Stimulated activated CD8-positive, alpha-beta memory T cell treated with anti-CD3 and anti-CD28 coated beads, Interleukin-15, amount 100 ng/mL, for 48 hours (primary cell): Measurements from ENCODE around the gene MPRIP.
"Not testable (repeated sequence)": the region's sequence is repeated elsewhere in the genome, so short reads cannot be mapped to it uniquely, and the experiment has no call there.

Experiments used
- DNase-seq, 2 donors: peaks; one replicate each; pipeline ENCODE4 v3.0.0-alpha.2; 2020; ENCODE audit warnings: low read depth in 2 of 2

Gene MPRIP, protein sequence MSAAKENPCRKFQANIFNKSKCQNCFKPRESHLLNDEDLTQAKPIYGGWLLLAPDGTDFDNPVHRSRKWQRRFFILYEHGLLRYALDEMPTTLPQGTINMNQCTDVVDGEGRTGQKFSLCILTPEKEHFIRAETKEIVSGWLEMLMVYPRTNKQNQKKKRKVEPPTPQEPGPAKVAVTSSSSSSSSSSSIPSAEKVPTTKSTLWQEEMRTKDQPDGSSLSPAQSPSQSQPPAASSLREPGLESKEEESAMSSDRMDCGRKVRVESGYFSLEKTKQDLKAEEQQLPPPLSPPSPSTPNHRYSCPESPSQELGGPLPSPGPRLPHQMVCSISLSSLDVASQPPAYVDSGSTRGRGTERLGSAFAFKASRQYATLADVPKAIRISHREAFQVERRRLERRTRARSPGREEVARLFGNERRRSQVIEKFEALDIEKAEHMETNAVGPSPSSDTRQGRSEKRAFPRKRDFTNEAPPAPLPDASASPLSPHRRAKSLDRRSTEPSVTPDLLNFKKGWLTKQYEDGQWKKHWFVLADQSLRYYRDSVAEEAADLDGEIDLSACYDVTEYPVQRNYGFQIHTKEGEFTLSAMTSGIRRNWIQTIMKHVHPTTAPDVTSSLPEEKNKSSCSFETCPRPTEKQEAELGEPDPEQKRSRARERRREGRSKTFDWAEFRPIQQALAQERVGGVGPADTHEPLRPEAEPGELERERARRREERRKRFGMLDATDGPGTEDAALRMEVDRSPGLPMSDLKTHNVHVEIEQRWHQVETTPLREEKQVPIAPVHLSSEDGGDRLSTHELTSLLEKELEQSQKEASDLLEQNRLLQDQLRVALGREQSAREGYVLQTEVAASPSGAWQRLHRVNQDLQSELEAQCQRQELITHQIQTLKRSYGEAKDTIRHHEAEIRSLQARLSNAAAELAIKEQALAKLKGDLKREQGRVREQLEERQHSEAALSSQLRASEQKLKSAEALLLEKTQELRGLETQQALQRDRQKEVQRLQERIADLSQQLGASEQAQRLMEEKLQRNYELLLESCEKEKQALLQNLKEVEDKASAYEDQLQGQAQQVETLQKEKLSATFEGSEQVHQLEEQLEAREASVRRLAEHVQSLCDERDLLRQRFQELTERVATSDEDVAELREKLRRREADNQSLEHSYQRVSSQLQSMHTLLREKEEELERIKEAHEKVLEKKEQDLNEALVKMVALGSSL (N-terminal part only)

DNA sequence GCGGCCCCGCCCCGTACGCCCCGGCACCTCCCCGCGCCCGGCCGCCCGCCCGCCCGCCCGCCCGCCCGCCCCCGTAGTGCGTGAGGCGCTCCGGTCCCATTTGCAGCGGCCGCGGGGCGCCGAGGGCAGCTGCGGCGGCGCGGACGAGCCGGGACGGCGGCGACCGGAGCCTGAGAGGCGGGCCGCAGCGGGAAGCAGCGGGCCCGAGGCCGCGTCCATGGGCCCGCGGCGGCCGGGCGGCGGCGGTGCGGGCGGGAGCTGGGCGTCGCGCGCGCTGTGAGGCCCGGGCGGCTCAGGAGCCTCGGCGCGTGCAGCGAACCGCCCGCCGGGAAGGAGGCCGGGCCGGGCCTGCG is at the start of gene MPRIP:
MPRIP (plus strand) TSS at position 74 of the 353 bp plus-strand sequence. CDS start 392 bp downstream, outside the sequence.
- DNase-seq: no peak

DNA sequence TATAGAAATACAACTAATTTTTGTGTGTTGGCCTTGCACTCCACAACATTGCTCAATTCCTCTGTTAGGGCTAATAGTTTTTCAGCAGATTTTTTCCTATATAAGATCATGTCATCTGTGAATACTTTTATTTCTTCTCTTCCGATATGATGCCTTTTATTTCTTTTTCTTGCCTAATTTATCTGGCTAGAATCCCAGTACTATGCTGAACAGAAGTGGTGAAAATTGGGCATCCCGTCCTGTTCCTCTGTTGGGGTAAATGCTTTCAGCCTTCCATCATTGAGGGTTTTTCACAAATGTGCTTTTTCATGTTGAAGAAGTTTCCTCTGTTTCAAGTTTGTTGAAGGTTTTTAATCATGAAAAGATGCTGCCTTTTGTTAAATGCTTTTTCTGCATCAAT is 47.6 kb upstream of the MPRIP start:
- no peak for DNase-seq

DNA sequence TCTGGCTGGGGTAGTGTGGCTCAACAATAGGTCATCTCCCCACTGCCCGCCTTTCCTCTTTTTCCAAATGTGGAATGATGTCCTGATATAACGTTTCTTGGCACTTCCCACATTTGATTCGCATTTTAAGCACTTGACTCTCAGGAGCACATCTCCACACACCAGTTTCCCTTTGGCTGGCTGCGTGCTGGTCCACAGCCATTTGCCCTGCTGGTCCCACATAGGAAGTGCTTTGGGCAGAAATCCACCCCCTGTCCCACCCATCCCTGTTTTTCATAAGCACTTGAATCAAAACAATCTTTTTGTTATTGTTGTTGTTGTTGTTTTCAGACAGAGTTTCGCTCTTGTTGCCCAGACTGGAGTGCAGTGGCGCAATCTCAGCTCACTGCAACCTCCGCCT is 46.3 kb upstream of the MPRIP start:
- no peak for DNase-seq

DNA sequence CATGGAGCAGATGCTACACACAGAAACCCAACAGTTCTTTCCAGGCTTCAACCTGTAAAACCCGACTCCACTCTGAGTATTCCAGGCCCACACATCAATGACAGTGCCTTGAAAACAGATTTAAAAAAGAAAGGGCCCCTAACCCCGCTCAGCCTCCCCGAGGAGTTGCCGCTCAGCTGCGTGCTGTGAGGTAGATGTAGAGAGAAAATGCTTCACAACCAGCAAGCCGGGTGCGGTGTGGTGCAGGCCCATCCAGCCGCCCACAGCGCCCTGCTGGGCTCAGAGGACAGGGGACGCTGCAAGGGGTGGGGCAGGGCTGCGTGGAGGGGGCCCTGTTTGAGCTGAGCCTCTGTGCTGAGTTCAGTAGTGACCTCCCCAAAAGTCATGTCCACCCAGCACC is 45.5 kb upstream of the MPRIP start:
- not testable (repeated sequence) for DNase-seq

DNA sequence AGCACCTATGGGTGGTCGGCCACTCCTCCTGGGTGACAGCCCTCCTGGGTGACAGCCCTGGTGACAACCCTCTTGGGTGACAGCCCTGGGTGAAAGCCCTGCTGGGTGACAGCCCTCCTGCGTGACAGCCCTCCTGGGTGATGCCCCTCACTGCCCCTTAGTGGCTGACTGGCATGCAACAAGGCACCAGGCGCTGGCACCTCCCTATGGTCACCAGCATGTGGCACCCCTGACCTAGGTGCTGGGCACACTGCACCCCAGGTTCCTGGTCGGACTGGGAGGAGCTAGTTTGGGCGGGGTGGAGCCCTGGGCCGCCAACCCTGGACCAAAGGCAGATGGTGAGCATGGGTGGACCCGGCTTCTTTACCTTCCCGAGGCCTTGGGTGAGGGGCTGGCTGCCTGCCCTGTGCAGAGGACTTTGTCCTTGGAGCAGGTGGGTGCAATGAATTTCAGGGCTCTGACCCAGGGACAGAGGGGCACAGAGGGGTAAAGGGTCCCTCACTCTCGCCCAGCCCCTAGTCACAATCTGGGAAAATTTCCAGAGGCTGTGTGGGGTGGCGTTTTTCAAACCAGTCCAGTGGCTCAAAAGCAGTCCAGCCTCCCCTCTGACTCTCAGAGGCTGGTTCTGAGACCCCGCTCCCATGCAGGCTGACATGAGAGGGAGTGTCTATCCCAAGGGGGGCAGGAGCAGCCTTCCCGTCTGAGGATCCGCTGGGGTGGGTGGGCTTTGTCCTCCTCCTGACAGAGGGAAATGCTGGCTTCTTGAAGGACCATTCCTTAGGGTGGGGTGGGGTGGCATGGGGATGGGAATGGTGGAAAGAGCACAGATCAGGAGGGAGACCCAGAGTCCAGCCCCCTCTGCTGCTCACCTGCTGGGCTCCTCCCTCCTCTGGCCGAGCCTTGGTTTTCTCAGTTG is 44.5 kb upstream of the MPRIP start:
- DNase-seq: peak in 1 of 2 donors; percentile 67

DNA sequence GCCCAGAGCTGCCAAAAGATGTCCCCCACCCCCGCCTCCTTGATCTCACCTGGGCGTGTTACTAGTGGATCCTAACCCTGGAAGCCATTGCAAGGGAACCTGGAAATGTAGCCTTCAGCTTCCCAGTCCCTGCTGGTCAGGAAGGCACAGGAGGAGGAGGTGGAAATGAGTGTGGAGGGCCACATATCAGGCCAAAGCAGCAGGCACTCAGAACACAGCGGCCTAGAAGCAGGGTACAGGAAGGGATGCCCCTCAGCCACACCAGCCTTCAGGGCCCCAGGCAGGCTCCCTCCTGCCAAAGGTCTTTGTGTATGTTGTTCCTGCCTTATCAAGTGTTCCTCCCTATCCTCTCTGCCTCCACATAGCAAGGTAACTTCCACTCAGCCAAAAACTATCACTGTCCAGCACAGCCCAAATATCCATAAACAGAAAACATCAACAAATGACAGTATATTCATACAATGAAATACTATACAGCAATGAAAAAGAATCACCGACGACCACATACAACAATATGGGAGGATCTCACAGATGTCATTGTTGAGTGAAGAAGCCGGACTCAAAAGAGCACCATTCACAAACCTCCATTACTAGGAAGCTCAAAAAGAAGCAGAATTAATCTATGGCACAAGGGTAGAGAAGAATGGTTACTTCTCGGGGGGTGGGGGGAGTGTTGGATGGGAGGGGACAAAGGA is 42.2 kb upstream of the MPRIP start:
- DNase-seq: no peak

DNA sequence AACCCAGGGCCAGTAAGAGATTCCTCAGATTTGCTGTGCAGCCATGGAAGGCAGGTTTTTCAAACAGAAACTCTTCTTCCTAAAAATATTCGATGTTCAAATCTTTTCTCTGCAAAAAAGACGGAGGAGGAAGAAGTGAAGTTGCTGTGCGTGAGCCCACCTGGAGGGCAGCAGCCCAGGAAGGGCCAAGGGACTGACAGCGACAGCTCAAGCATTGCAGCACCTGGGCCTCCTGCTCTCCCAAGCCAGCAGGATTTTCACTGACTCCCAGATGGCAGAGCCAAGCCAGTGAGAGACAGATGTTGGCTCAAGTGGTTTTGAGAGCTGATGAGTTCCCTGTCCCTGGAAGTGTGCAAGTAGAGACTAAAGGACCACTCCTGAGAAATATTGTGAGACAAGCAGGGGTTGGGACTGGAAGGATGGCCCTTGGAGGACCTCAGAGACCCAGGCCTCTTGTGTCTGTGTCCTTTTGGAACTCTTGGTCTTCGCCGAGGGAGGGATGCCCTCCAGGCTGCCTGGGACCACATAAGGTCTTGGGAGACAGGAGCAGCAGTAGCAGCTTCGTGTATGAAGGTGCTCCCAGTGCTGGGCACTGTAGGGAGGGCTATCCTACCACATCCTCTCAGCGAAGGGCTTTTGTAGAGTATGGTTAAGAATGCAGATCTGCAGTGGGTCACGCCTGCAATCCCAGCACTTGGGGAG is 41.0 kb upstream of the MPRIP start:
- DNase-seq: no peak

DNA sequence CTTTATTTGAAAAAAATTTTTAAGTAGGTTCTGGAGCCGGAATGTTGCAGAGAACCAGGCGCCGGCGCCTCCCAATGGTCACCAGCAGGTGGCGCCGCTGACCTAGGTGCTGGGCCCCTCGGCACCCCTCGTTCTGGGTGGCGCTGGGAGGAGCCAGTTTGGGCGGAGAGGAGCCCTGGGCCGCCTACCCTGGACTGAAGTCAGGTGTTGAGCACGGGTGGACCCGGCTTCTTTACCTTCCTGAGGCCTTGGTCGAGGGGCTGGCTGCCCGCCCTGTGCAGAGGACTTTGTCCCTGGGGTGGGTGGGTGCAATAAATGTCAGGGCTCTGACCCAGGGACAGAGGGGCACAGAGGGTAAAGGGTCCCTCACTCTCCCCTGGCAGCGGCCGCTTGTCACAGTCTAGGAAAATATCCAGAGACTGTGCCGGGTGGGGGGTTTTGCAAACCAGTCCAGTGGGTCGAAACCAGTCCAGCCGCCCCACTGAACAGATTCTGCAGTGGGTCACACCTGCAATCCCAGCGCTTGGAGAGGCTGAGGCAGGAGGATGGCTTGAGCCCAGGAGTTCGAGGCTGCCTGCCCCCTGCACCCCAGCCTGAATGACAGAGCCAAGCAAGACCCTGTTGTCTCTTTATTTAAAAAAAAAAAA is 40.3 kb upstream of the MPRIP start:
- peak; percentile 56 to 61 for DNase-seq

DNA sequence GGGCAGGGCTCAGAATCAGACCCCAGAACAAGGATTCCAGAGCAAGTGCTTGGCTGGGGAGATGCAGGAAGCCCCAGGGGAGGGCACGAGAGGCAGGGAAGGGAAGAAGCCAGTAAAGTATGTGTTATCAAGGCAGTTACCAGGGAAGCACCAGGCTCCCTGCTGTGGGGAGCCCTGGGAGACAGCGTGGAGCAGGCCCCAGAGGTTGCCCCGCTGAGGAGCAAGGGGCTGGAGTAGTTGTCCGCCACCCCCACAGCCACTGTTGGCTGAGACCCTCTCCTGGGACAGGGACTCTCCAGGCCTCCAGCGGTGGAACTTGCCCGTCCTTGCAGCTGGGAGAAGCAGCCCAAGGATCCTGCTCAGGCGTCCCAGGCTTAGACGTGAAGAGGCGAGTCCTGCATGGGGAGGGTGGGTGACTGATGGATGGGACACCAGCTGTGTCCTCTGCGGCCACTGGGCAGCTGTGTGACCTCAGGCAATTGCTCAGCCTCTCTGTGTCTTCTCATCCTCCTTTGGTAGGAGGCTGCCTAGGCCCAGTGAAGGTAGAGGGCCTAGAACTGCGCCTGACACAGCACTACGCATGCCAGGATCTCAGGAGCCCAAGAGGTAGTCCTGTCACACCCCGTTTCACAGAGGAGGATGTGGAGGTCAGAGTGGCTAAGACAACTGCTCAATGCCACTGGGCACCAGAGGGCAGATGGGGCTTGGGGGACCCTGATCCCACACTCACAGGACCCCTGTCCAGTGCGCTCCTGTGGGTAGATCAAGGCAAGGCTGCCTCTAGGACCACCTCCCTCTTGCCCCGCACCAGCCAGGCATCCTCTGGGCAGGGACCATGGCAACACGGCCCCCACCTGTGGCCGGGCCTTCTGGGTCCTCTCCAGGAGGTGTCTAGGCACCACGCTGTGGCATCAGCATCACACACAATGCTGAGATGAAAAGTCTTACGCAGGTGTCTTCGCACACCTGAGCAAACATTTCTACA is 39.2 kb upstream of the MPRIP start:
- DNase-seq: not testable (repeated sequence)

DNA sequence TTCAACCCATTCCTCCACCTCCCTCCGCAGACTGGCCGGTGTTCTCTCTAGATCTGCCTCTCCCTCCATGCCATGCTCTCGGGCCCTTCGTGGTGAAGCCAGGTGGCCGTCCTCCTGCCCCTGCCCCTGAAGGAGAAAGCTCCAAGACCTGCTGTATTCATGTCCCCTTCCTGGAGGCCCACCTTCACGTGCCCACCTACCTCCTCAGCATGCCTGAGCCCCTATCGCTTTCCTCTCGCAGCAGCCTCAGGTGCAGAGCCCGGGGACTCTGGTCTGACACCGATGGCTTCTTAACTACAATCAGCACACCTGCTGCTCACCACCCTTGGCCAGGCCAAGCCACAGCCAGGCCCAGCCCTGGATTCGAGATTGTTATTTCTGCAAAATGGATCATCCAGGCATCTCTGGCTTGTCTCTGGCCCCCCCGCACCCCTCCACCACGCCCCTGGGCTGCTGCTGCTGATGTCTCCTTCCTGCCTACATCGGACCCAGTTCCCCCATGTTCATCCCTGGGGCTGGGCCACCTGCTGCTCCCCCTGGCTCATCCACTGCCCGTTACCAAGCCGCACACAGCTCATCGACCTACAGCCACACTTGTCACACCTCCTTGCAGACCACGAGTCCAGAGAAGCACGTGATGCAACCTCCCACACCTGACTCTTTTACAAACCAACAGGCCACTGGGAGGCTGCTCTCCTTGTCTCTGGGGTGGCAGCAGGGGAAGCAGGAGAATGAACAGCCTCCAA is 37.8 kb upstream of the MPRIP start:
- no peak for DNase-seq

DNA sequence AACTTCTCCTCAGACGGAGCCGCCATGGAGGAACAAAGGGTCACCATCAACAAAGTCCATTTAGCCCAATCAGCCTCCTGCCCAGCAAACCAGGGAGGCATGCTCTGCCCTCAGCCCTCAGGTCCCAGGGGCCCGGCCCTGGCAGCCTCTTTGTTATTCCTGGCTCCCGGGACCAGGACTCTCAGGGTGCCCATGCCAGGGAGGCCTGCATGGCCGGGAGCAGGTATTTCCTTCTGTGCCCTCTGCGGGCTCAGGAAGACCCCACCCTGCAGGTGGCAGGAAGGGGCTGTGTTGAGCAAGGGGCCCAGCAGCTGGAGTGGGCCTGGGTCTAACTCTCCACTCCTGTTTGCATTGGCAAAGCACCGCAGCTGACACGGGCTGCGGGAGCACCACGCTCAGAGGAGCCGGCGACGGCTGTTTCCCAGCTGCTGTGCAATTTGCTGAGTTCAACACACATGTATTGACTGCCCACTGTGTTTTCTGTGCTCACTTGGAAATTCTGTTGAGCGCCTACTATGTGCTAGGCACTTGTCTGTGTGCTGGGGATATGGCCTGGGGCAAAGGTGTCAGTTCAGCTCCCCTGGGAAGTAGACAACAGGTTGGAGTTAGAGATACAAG is 37.2 kb upstream of the MPRIP start:
- not testable (repeated sequence) for DNase-seq

DNA sequence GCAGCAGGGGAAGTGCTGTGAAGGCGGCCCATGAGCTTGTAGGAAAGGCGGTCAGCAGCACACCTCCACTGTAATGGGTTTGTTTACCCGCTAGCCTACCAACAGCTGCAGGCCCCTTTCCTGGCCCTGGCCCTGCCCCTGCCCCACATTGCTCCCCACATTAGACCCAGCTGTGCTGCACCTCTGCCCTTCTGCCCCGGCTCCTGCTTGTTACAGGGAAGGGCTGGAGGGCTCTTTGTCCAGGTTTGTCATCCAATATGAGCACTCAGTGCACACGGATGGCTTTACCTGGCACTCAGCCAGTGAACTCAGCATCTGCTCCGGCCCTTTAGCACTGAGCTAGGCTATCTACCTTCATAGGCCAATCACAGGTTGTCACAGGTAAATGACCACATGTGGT is 34.4 kb upstream of the MPRIP start:
- not testable (repeated sequence) for DNase-seq

DNA sequence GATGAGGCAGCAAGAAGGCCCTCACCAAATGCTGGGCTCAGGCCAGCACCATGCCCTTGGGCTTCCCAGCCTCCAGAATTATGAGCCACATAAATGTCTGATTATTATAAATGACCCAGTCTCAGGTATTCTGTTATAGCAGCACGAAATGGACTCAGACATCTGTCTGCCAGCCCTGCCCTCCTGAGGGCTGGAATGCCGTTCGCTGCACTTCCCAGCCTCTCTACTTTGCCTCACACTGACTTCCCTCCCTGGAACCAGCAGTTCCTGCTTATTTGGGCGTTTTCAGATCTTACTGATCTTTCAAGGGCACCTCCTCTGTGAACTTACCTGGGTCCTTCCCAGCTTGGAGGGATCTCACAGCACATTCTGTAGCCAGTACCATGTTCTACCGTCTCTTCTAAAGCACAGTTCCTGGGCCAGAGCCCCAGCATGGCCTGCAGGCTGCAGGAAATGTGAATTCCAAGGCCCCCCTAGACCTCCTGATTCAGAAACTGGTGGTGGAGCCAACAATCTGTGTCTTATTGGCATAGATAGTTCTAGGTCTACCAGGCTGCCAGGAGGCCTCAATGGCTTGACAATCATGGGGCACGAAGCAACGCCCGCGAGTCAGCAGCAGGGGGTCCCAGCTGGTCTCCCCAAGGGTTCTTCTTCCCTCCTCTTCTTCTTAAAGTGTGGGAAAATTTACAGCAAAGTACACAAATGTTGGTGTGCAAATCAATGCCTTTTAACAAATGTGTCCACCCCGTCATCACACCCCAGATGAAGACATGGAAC is 33.4 kb upstream of the MPRIP start:
- not testable (repeated sequence) for DNase-seq

DNA sequence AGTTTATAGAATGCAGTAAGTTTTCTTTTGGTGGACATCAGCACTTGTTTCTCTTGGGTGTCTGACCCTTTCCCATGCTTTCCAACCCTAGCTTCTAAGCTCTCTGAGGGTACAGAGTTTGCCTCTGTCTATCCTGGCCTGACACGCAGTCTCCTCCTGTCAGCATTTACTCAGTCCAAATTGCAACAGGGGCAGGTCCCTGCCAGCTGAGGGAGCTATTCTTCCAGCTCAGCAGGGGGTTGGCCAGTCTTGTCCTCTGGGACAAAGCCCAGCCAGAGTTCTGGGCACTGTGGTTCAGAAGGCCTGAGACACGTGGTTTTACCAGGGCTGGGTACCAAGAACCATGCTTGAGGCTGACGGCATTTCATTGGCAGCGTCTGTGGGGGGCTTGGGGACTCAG is 32.3 kb upstream of the MPRIP start:
- not testable (repeated sequence) for DNase-seq

DNA sequence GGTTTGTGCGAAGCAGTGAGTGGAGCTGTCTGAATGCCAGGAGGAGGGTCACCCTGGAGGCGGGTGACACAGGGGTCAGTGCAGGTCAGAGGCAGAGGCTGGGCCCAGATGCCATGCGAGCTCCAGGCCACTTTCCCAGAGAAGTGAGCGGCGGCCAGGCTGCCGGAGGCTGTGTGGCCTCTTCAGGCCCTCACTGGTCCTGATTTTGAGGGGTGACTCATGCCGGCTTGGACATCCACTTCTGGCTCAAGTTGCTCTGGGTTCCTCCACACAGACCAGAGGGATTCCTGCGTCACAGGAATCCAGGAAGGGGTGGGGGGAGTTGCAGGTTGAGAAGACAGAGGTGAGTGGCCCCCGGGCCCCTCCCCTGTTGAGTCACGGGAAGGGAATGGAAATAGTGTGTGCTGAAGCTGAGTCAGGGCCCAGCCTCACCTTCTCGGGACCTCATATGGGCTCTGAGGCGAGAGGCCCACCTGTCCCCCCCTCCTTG is 31.7 kb upstream of the MPRIP start:
- not testable (repeated sequence) for DNase-seq
